NCI-H345 treated with DMSO at 0.1 percent for 48 hours (cell line): ENCODE data around the gene SASH1.

Experiments used
- DNase-seq: peaks from one replicate; lab custom pipeline; 2025; ENCODE audit not compliant: unreplicated experiment; lab: John Stamatoyannopoulos, UW

The SASH1 gene

GRCh38 chr6:148342350-148343046 is at the start of gene SASH1:
Gene SASH1, plus strand, starts transcription at chr6:148342838. Its CDS starts 230 bp downstream, at chr6:148343068.
- no peak for DNase-seq

- no peak for DNase-seq
Observed at GRCh38 chr6:148293181-148293995, 49.2 kb upstream of the SASH1 start.

GRCh38 chr6:148294059-148294458 is 48.6 kb upstream of the SASH1 start:
- DNase-seq, result no peak

- no peak for DNase-seq
Observed at GRCh38 chr6:148295261-148295887, 47.3 kb upstream of the SASH1 start.

GRCh38 chr6:148296771-148297170 is 45.9 kb upstream of the SASH1 start:
- no peak for DNase-seq

GRCh38 chr6:148298683-148299082 is 44.0 kb upstream of the SASH1 start:
- DNase-seq, result no peak

GRCh38 chr6:148303616-148304015 is 39.0 kb upstream of the SASH1 start:
- no peak for DNase-seq

GRCh38 chr6:148304976-148305375 is 37.7 kb upstream of the SASH1 start:
- DNase-seq, result no peak

- no peak for DNase-seq
Observed at GRCh38 chr6:148306286-148306685, 36.4 kb upstream of the SASH1 start.

- DNase-seq, result no peak
Observed at GRCh38 chr6:148307405-148307804, 35.2 kb upstream of the SASH1 start.

- no peak for DNase-seq
Observed at GRCh38 chr6:148309301-148309700, 33.3 kb upstream of the SASH1 start.

GRCh38 chr6:148311966-148312669 is 30.5 kb upstream of the SASH1 start:
- DNase-seq, result no peak

- no peak for DNase-seq
Observed at GRCh38 chr6:148313488-148313887, 29.1 kb upstream of the SASH1 start.

GRCh38 chr6:148316308-148316707 is 26.3 kb upstream of the SASH1 start:
- no peak for DNase-seq

- no peak for DNase-seq
Observed at GRCh38 chr6:148317051-148317450, 25.6 kb upstream of the SASH1 start.

GRCh38 chr6:148317739-148318138 is 24.9 kb upstream of the SASH1 start:
- no peak for DNase-seq

GRCh38 chr6:148322704-148323103 is 19.9 kb upstream of the SASH1 start:
- no peak for DNase-seq

- DNase-seq, result no peak
Observed at GRCh38 chr6:148323344-148323743, 19.3 kb upstream of the SASH1 start.

GRCh38 chr6:148324297-148324985 is 18.2 kb upstream of the SASH1 start:
- no peak for DNase-seq

GRCh38 chr6:148325316-148326068 is 17.1 kb upstream of the SASH1 start:
- no peak for DNase-seq
